Measurements from ENCODE around the gene CPTP. TPM values are rescaled to one million over a fixed set of nuclear protein-coding genes. Genes with fewer than 3 reads are reported as not detected.

Gene CPTP
- total and polyA plus RNA-seq, 2 of the 13 experiments (the other 11 are each of a cell fraction or from before 2014, with no cell fraction given): 5.5 to 9.3 TPM

- no peak for TF ChIP-seq FUBP1 (CRISPR knock-in tag; IDR thresholded peaks at IDR 0.05; ENCODE audit: borderline replicate concordance)
- TF ChIP-seq SOX6 (IDR thresholded peaks at IDR 0.05): no peak
- TF ChIP-seq SOX6 (CRISPR knock-in tag; IDR thresholded peaks at IDR 0.05): no peak
- TF ChIP-seq CENPBD1 (CRISPR knock-in tag; IDR thresholded peaks at IDR 0.05; ENCODE audit: borderline replicate concordance, low read depth): no peak
- TF ChIP-seq PRPF4 (IDR thresholded peaks at IDR 0.05; ENCODE audit: low read depth, low read length, poor library complexity, severe bottlenecking): no peak
- 0 out of 2 replicates have a peak, but pooled peaks have one; percentile 23 for TF ChIP-seq SRY (CRISPR knock-in tag; IDR thresholded peaks at IDR 0.05)
- TF ChIP-seq NR3C1 (CRISPR knock-in tag; IDR thresholded peaks at IDR 0.05): no peak
- TF ChIP-seq CHD4 (IDR thresholded peaks at IDR 0.05; ENCODE audit: borderline replicate concordance, low read length): no peak
- no peak for TF ChIP-seq ZNF317 (CRISPR knock-in tag; IDR thresholded peaks at IDR 0.05)
- 0 out of 2 replicates have a peak, but pooled peaks have one; percentile 23 for TF ChIP-seq NKX3-1 (CRISPR knock-in tag; IDR thresholded peaks at IDR 0.05)
- no peak for TF ChIP-seq FOXM1 (CRISPR knock-in tag; IDR thresholded peaks at IDR 0.05)
- no peak for TF ChIP-seq ZFP1 (CRISPR knock-in tag; IDR thresholded peaks at IDR 0.05)
- no peak for TF ChIP-seq ELF3 (CRISPR knock-in tag; IDR thresholded peaks at IDR 0.05)
- TF ChIP-seq IKZF1 (IDR thresholded peaks at IDR 0.05): no peak
- no peak for TF ChIP-seq TAF1 (CRISPR knock-in tag; IDR thresholded peaks at IDR 0.05)
- no peak for TF ChIP-seq ZSCAN20 (CRISPR knock-in tag; IDR thresholded peaks at IDR 0.05; ENCODE audit: borderline replicate concordance)
- TF ChIP-seq MYC (CRISPR knock-in tag; IDR thresholded peaks at IDR 0.05; ENCODE audit: borderline replicate concordance): peak; percentile 20
- TF ChIP-seq BCLAF1 (IDR thresholded peaks at IDR 0.05): no peak
- no peak for TF ChIP-seq ZNF20 (CRISPR knock-in tag; IDR thresholded peaks at IDR 0.05)
- no peak for TF ChIP-seq CCAR2 (optimal IDR thresholded peaks at IDR 0.05; ENCODE audit: low read depth, low read length)
- TF ChIP-seq SNAPC4 (CRISPR knock-in tag; IDR thresholded peaks at IDR 0.05): 0 out of 2 replicates have a peak, but pooled peaks have one; percentile 8
Measured at GRCh38 chr1:1305300-1306069, 19.1 kb upstream of the CPTP start (continued).
